Skin of body (tissue), 2 donors: ENCODE measurements around the gene ABL1. TPM values are rescaled to one million over a fixed set of nuclear protein-coding genes. Genes with fewer than 3 reads are reported as not detected.
"Not testable (repeated sequence)": the region's sequence is repeated elsewhere in the genome, so short reads cannot be mapped to it uniquely, and the experiment has no call there.

Experiments used
- DNase-seq: peaks from one replicate; lab custom pipeline; 2025; lab: John Stamatoyannopoulos, UW
- total RNA-seq: library from RNA; depleted of rRNA; stranded (reverse); fragments of >200 nt; gene quantifications from one replicate; pipeline ENCODE4 v1.2.3, GENCODE V29; 2014

The ABL1 gene
- total RNA-seq, 1 donor from 2014 or later: 35.5 TPM

DNA sequence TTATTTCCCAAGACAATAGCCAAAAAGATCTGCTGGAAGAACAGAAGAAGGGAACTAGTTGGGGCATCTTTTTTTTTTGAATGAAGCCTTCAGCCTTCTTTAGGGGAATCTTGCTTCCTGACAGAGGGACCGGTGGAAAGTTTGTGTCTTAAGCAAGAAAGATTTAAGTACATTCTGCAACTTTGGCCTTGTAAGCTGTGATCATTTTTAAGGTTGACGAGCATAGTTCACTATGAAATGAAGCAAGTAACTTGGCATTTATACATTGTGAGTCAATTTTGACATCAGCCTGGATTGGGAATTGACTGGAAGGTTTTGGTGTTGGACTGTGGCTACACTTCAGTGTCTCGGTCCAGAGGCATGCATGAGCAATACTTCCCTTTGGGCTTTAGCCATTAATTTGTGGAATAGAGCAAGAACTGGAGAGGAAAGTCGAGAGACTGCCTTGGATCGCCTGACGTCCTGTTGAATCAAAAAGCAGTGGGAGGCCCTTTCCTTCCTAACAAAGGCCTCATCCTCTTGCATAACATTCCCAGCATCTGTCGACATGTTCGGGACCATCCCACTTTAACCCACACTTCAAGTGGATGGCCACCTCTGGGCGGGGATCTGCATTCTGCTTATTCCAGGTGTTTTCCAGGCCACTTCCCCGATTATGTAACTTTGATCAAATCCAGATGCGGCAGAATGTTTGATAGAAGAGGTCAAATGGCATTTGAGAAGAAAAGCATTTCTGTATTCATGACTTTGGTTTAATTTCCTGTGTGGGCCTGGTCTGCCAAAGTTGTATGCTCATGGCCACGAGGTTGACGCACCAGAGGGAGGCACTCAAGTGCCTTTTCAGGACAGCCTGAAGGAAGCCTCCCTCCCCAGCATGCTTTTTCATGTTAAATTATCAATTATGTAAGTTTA lies 12.5 kb downstream of the ABL1 start:
- DNase-seq: peak; percentile 98

GRCh38 chr9:130848514-130848913 lies 13.5 kb downstream of the ABL1 start:
- not testable (repeated sequence) for DNase-seq

DNA sequence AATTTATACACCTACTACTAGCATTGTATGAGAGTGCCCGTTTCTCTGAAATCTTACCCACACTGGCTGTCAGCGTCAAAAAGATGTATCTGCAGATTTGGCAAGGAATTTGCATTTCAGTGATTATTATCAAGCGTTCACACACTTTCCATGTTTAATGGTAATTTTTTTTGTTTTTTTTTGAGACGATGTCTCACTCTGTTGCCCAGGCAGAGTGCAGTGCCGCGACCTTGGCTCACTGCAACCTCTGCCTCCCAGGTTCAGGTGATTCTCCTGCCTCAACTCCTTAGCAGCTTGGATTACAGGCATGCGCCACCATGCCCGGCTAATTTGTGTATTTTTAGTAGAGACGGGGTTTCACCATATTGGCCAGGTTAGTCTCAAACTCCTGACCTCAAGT lies 14.3 kb downstream of the ABL1 start:
- no peak for DNase-seq

GRCh38 chr9:130852801-130853200 lies 17.7 kb downstream of the ABL1 start:
- DNase-seq: no peak

- DNase-seq: no peak
These were observed 19.0 kb downstream of the ABL1 start for GRCh38 chr9:130854092-130854491.

DNA sequence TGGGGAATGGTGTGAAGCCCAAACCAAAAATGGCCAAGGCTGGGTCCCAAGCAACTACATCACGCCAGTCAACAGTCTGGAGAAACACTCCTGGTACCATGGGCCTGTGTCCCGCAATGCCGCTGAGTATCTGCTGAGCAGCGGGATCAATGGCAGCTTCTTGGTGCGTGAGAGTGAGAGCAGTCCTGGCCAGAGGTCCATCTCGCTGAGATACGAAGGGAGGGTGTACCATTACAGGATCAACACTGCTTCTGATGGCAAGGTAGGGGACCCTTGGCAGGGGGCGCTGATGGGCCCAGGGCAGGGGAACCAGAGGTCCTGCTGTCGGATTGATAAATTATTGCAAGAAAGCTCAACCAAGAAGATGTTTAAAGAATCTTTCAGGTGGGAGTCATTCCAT lies 19.8 kb downstream of the ABL1 start:
- no peak for DNase-seq

- no peak for DNase-seq
These were observed 21.4 kb downstream of the ABL1 start for GRCh38 chr9:130856474-130856873.

- DNase-seq: peak; percentile 70
These were observed 23.0 kb downstream of the ABL1 start for GRCh38 chr9:130857864-130858738.

- no peak for DNase-seq
These were observed 24.0 kb downstream of the ABL1 start for GRCh38 chr9:130858739-130859705.

- DNase-seq: peak; percentile 79
These were observed 25.6 kb downstream of the ABL1 start for GRCh38 chr9:130860458-130861316.

- no peak for DNase-seq
These were observed 26.5 kb downstream of the ABL1 start for GRCh38 chr9:130861372-130862180.

GRCh38 chr9:130862217-130862616 lies 27.2 kb downstream of the ABL1 start:
- no peak for DNase-seq

- DNase-seq: no peak
These were observed 27.7 kb downstream of the ABL1 start for GRCh38 chr9:130862747-130863146.

DNA sequence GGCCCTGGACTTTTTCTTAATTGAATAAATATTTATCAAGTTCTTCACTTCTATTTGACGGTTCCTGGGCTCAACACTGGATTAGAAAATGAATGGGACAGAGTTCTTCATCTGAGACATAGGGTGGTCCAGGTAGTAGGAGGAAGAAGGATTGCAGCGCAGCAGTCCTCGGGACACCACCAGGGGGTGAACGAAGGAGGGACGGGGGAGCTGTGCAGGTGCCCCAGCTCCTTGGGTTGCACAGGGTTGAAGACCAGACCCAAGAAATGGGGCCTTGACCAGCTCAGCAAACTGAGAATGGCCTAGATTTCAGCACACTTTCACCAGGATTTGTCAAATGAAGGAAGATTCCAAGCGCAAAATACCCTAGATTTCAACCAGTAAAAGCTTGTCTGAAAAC lies 29.5 kb downstream of the ABL1 start:
- DNase-seq: no peak

- DNase-seq: no peak
These were observed 30.9 kb downstream of the ABL1 start for GRCh38 chr9:130865921-130866320.

- peak; percentile 42 for DNase-seq
These were observed 31.5 kb downstream of the ABL1 start for GRCh38 chr9:130866474-130866965.

DNA sequence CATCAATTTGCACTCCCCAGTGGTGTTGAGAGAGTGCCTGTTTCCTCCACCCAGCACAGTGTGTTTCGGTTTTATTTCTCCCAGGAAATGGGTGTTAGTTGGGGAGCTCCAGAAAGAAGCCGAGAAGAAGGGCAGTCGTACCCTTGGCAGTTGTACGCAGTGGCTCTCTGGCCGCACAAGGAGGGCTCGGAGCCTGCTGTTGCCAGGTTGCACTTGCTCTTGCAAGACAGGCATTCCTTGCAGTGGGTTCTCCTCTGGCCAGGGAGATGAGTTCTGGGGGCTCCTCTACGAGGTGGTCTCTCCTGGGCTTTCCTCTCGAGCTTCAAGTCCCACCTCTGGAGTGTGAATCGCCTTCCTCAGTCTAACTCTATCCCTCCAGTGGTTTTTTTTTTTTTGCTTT lies 32.5 kb downstream of the ABL1 start:
- no peak for DNase-seq

DNA sequence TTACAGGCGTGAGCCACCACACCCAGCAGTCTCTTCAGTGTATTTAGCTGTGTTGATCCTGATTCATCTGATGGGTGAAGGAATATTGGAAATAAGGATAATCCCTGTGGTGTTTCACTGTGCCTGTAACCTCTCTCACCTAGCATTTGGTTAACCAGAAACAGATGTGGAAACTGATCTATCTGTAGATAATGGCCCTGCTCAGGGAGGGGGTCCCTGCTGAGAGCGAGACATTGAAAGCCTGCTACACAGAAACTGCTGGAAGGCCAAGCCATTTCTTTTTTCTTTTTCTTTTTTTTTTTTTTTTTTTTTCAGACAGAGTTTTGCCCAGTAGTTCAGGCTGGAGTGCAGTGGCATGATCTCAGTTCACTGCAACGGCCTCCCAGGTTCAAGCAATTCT lies 33.2 kb downstream of the ABL1 start:
- DNase-seq: no peak

DNA sequence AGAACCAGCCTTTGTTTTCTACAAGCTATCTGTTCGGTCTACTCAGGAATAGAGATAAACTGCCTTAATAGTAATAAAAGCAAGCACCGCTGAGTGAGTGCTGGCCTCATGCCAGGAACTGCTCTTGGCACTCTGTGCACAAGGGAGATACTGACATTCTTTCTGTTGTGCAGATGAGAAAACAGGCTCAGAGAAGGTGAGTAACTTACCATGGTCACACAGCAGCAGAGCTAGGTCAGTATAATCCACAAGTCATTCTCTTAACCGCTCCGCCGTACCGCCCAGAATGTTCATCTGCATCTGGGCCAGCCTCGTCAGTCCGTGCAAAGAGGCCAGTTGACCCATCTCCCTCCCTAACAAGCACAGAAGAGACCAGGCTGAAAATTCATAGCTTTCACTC lies 34.2 kb downstream of the ABL1 start:
- DNase-seq: no peak
